Right renal pelvis (tissue), 4 donors: ENCODE data around the gene CDH22. TPM values are rescaled to one million over a fixed set of nuclear protein-coding genes. Genes with fewer than 3 reads are reported as not detected.

Source experiments
- DNase-seq, 4 donors: peaks; one replicate each; pipeline ENCODE4 v3.0.0-alpha.2; 2013; ENCODE audit warnings: low read depth in 4 of 4, low spot score in 3 of 4, missing footprints in 1 of 4
- polyA plus RNA-seq, 4 donors: library from polyadenylated mRNA; unstranded; fragments of 120-200 nt; gene quantifications; one replicate each; pipeline ENCODE4 v1.2.1, GENCODE V29; 2013; ENCODE audit not compliant: insufficient read length in 4 of 4

The CDH22 gene
- polyA plus RNA-seq, 4 donors = 0.07 to 0.12 TPM; not detected in 2

DNA sequence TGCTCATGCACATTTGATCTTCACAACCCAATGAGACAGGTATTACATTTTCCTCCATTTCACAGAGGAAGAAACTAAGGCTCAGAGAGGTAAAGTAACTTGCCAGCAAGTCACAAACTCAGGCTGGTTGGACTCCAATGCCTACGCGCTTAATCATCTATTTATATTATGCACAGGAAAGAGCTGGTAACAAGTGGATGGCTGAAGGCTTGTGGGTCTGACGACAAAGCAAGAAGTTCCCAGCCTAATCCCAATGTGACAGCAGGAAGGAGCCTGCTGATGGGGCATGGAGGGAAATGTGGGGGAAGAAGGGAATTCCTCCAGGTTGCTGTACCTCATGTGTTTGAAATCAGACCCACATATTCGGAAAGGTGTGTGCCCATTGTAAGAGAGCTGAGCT lies 3.9 kb downstream of the CDH22 start:
- DNase-seq = no peak

DNA sequence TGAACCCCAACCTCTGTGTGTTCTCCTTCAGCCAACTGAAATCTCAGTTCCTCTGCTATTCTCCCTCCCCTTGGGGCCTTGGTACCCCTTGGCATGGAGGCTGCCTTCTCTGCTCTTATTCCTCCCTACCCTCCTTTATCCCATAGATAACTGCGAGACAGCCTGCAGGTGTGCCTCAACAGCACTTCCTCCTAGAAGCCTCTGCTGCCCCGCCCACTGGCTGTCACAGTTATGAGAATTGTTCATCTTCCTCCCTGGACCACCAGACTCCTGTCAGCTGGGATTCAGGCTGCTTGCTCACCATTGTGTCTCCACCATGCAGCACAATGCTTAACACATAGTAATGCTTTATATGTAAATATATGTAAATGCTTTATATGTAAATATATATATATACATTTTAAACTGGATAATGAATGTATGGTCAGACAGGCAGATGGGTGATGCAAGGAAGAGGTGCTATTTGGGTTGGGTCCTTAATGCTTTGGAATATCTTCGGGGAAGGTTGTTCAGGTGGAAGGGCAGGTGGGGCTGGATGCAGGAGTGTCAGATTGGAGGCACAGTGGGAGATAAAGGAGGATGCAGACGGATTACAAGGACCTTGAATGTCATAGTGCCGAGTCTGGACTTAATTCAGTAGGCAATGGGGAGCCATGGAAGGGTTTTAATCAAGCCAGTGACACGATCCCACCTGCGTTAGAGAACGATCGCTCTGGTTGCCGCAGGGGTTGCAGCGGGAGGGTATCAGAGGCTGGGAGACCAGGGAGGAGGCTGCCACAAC lies 4.9 kb downstream of the CDH22 start:
- DNase-seq = no peak

GRCh38 chr20:46302106-46302505 lies 6.2 kb downstream of the CDH22 start:
- DNase-seq = no peak

DNA sequence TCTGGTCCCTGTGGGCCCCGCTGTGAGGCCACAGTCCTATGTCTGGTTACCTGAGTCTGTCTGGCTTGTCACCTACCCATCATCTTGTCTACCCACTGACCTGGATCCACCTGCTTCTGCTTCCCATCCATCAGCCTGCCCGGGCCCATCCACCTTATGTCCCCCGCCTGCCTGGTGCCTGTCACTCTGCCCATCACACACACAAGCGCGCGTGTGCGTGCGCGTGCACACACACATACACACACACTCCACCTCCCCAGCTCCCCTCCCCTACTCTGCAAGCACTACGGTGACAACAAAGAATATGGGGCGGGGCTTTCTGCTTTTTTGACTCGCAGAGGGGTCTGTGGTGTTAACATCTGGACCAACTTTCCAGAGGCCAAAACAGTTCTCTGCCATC lies 8.0 kb downstream of the CDH22 start:
- no peak for DNase-seq

DNA sequence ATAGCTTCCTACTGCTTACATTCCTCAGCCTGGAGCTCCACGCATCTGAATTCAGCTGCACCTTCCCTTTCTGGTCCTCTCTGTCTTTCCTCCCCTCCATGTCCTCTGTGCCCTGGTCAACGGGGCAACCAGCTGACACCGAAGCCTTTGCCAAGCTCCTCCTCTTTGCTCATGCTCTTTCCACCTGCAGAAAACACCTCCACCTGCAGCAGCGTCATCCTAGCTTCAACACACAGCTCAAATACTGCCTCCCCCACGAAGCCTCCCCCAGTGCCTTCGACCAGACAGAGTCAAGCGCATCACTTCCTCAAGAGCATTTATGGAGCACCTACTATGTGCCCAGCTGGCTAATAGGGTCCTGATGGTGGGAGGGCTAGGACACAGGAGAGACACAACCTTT lies 9.2 kb downstream of the CDH22 start:
- no peak for DNase-seq

DNA sequence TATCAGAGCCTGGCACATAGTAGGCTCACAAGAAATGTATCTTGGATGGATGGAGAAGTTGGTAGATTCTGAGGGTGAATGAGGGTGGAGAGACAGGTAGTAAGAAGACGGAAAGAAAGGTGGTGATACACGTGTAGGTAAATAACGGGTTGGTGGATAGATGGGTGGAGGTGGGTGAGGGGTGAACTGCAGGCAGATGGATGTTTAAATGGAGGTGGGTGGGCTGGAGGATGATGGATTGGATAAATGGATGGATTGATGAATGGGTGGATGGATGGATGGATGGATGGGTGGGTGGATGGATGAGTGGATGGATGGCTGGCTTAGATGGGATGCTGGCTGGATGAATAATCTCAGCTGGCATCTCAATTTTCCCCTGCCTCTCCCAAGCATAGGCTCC lies 9.9 kb downstream of the CDH22 start:
- no peak for DNase-seq

- no peak for DNase-seq
Observed at GRCh38 chr20:46296526-46297250, 11.6 kb downstream of the CDH22 start.

- peak; percentile 47 to 66 (median 58) for DNase-seq
Observed at GRCh38 chr20:46293084-46293483, 15.2 kb downstream of the CDH22 start.

GRCh38 chr20:46291401-46291800 lies 16.9 kb downstream of the CDH22 start:
- DNase-seq = no peak

GRCh38 chr20:46289432-46289831 lies 18.9 kb downstream of the CDH22 start:
- no peak for DNase-seq

DNA sequence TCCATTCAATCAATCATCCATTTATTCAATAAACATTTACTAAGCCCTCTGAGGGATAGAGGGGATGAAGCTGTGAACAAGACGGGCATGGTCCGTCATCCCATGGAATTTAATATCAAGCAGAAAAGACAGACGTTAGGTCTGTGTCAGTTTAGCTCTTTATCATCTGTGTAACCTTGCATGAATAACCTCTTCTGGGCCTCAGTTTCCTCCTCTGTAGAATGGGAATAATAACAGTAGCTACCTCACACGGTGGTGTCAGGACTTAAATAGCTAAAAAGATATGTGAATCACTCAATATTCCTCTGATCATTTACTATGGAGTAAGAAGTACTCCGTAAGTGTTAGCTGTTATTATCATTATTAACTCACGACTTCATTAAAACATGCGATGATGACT lies 21.3 kb downstream of the CDH22 start:
- DNase-seq = no peak

DNA sequence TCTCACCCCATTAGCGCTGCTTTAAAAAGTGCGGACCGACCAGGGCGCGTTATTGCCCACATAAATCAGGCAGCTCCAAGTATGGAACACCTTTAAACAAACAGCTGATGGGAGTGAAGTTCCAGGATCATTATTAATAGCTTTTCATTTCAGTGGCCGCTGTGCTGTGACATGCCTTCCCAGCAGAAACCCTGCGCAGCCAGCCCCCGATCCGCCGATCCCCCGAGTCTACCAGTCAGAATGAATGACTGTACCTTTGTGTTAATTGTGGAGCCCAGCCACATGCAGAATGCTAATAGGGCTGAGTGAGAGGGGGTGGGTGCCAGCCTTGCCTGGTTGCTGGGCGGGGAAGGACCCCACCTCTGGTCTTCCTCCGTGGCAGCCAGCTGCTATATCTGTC lies 21.9 kb downstream of the CDH22 start:
- DNase-seq = no peak

DNA sequence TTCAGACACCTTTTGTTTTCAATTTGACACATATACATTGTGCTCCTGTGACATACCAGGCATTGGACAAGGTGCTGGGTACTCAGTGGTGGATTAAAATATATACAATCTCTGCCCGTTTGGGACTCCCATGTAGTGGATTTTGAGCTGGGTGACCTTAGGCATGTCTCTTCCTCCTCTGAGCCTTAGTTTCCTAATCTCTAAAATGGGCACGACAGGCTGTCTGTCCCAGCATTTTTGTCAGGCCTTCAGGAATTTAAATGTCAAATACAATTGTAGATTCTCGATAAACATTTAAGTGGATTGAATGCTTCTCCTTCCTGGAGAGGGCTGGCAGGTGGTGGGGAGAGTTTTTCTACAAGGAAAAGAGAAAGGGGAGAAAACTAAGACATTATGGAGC lies 22.6 kb downstream of the CDH22 start:
- DNase-seq = no peak

DNA sequence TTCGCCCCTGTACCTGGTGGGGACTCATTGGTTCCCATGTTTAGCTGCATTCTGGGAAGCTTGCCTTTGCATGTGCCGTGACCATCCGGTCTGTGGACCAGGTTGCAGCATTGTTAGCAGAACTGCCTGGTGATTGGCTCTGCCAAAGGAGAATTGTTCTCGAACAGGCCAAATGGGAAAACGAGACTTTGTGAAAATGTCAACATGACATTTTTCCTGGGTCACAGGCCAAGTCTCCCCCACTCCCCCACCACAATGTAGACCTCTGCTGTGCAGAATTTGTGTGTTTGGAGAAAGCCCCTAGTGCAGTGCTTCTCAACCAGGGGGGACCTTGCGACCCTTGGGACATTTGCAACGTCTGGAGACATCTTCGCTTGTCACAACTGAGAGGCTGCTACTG lies 23.2 kb downstream of the CDH22 start:
- no peak for DNase-seq

DNA sequence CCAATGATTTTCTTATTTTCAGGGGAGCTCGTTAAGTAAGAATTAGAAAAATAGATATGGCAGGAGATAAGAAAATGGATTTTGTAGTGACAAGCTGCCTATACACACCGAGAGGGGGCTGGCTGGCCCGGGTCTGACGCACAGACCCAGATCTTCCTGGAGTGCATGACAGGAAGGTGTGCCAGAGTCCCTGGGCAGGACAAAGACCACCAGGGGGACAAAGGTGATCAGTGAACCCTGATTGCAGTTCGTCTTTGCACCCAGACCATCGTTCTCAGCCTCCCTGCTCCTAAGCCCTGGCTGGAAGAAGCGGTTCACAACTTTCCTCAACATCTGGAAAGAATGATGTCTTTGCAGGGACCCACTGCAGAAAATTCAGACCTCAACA lies 24.3 kb downstream of the CDH22 start:
- DNase-seq = no peak

DNA sequence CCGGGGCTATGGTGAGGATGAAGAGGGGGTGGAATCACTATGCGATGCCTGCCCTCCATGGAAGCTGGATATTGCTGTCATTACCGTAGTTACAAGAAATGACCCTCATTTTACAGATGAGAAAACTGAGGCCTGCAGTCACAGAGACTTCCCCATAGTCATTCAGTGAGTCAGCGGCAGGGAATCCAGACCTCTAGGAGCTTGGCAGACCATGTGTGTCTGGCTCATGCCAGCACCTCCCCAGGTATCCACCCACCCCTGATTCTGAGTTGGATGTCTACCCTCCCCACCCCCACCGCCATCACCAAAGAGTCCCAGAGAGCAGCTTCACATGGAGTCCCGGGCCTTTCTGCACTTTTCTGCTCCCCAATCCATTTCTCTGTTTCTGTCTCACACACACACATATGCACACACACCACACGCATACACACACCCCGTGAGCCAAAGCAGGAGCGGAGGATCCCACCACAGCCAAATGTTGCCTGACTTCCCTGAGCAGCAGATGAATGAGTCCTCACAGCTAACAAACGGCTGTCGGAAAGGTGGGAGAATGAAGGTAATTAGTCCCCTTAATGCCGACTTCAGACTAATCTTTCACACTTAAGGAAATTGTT lies 24.8 kb downstream of the CDH22 start:
- DNase-seq = no peak

DNA sequence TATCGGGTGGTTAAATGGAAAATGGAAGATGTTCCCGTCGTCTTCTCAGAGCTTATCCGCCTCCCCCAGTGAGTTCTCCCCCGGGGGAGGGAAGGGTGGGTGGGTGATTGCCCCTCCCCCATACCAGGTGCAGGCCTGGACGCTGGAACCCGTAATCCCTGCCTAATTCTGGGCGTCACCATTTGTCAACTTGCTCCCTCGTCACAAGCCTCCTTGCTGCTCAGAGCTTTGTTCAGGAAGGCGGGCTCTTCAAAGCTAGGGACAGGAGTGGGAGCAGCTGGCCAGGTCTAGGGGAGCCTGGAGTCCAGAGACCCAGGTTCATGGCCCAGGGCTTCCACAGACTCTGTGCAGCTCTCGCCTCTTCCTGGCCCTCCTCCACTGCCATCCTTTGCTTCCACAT lies 25.6 kb downstream of the CDH22 start:
- DNase-seq = no peak

DNA sequence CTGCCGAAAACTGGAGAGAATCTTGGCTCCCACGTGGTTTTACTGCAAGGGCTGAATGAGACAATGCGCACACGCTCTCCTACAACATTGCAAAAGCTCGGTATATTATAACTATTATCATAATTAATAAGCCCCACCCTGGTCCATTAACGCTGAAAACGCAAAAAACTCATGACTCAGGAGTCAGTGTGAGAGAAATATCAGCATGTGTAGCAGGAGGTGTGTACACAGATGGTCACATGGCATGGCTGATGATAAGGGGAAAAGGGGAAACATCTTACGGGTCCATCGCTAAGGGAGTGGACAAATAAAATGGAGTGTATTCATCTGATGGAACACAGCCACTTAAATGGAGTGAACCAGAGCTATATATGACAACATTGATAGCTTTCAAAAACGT lies 29.2 kb downstream of the CDH22 start:
- DNase-seq = no peak

DNA sequence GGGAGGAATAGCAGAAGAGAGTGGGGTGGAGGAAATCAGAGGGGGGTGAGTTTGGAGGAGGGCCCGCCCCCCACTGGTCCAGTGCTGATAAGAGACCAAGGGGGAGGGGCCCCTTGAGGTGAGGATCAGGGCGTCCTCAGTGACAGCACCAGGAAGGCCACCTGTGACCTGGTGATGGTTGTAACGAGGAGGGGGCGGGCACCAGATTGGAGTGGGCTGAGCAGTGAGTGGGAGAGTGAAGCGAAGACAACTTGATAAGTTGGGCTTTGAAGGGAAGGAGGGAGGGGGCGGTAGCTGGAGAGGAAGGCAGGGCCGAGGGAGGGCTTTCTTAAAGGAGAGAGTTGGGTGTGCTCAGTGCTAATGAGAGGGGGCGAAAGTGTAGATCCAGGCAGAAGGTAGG lies 30.7 kb downstream of the CDH22 start:
- no peak for DNase-seq

DNA sequence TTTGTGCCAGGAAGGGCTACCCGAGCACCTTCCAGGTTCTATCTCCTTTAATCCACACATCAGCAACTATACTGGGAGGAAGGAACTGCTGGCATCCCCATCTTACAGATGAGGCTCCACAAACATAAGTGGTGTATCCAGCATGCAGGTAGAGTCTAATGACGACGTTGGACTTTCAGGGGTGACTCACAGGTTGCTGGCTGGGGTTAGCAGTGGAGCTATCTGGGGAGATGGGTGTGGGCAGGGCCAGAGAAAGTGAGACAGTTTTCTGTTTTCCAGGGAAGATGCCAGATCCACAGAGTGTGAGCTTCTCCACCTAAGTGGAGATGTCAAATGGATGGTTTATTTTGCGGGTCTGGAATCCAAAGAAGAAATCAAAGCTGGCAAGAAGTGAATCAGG lies 31.8 kb downstream of the CDH22 start:
- no peak for DNase-seq

GRCh38 chr20:46275091-46275490 lies 33.2 kb downstream of the CDH22 start:
- DNase-seq = no peak

DNA sequence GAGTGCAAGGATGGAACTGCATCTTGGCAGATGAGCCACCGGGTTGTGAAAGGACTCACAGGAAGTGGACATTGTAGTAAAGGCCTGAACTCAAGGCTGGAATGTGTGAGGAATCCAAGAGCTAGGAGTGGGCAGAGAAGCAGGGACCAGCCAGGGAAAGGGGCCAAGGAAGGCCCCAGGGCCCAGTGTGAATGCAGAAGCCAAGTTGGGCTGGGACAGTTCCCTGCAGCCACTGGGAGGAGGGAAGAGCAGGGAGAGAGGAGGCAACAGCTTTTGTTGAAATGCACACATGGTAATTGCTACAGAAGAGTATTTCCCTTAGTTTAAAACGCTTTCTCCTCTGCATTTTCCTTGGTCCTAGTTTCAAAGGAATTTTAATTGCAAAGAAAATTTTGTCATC lies 34.6 kb downstream of the CDH22 start:
- no peak for DNase-seq
